A673 (cell line): Measurements from ENCODE around the gene DENND1A. TPM values are rescaled to one million over a fixed set of nuclear protein-coding genes. Genes with fewer than 3 reads are reported as not detected.

Experiments used
- BruUV-seq: library from RNA; stranded (reverse); fragments of 400-500 nt; replicated peaks from 2 replicates; lab custom pipeline; 2021; lab: Mats Ljungman, UMichigan
- CTCF ChIA-PET: fragments of 300-600 bp; sonication (Branson Sonifier 250); formaldehyde crosslinking; loops from one replicate; lab custom pipeline; 2022; ENCODE audit warnings: antibody characterized with exemption; lab: Charles Lee
- POLR2A ChIA-PET: fragments of 300-600 bp; sonication (Branson Sonifier 250); formaldehyde crosslinking; loops from one replicate; lab custom pipeline; 2022; ENCODE audit warnings: antibody characterized with exemption; ENCODE audit not compliant: low non-redundant PET; lab: Charles Lee
- DNase-seq: peaks from one replicate; pipeline ENCODE4 v3.0.0-alpha.2; 2015; ENCODE audit warnings: low spot score
- H3K27ac ChIP-seq: fragments of 200-600 bp; sonication (generic); 2 replicates; pipeline ENCODE4 v1.5.1; 2016; ENCODE audit warnings: mixed run types, low read depth, mild to moderate bottlenecking, mixed read lengths, antibody characterized with exemption, low read length; ENCODE audit not compliant: poor library complexity, severe bottlenecking
- H3K27me3 ChIP-seq: fragments of 200-600 bp; sonication (generic); replicated peaks from 2 replicates; pipeline ENCODE4 v1.6.1; 2017; ENCODE audit warnings: mixed run types, low read depth, mild to moderate bottlenecking, mixed read lengths, antibody characterized with exemption, low read length; ENCODE audit not compliant: insufficient read depth, poor library complexity
- H3K36me3 ChIP-seq: fragments of 200-600 bp; sonication (generic); 2 replicates; pipeline ENCODE4 v1.6.1; 2016; ENCODE audit warnings: mixed run types, mild to moderate bottlenecking, mixed read lengths, antibody characterized with exemption, low read length; ENCODE audit not compliant: insufficient read depth, poor library complexity, severe bottlenecking
- H3K4me1 ChIP-seq: fragments of 200-600 bp; sonication (generic); 2 replicates; pipeline ENCODE4 v1.6.1; 2017; ENCODE audit warnings: mixed run types, mild to moderate bottlenecking, mixed read lengths, antibody characterized with exemption, low read length; ENCODE audit not compliant: insufficient read depth, poor library complexity, severe bottlenecking
- H3K4me3 ChIP-seq: fragments of 200-600 bp; sonication (generic); 2 replicates; pipeline ENCODE4 v1.5.1; 2016; ENCODE audit warnings: low read depth, mixed run types, mild to moderate bottlenecking, mixed read lengths, low read length; ENCODE audit not compliant: poor library complexity, severe bottlenecking
- H3K9me3 ChIP-seq: fragments of 200-600 bp; sonication (generic); 2 replicates; pipeline ENCODE4 v1.6.1; 2016; ENCODE audit warnings: mixed run types, low read depth, mild to moderate bottlenecking, mixed read lengths, antibody characterized with exemption, low read length; ENCODE audit not compliant: poor library complexity, severe bottlenecking
- CTCF ChIP-seq: fragments of 300-800, 200-600 bp; sonication (generic); conservative IDR thresholded peaks from 2 replicates; pipeline ENCODE4 v1.5.1; 2017; ENCODE audit warnings: low read depth, mild to moderate bottlenecking, antibody characterized with exemption, low read length, moderate library complexity, mixed read lengths
- EZH2 ChIP-seq: fragments of 200-600 bp; sonication (generic); IDR thresholded peaks from 2 replicates; pipeline ENCODE4 v1.6.1; 2017; ENCODE audit warnings: borderline replicate concordance, low read depth, mild to moderate bottlenecking, mixed read lengths, antibody characterized with exemption, low read length; ENCODE audit not compliant: poor library complexity, severe bottlenecking
- intact Hi-C: fragments of 100-400 bp; cut with micrococcal nuclease; formaldehyde crosslinking; loops from one replicate; pipeline ENCODE4 v1.10.0; 2022; ENCODE audit not compliant: unreplicated experiment
- total RNA-seq: library from RNA; stranded (reverse); gene quantifications from 2 replicates; pipeline ENCODE4 v1.2.3, GENCODE V29; 2021

The DENND1A gene
- total RNA-seq, 1 experiment from 2014 or later, result 12.0 TPM

GRCh38 chr9:123365881-123366528 is 563.9 kb downstream of the DENND1A start:
- CTCF ChIA-PET, result no interaction called here
- intact Hi-C loops, result no loop called here

GRCh38 chr9:123365287-123365880 is 564.5 kb downstream of the DENND1A start:
- H3K4me1 ChIP-seq, result peaks cover 4% of the 10 kb centered on the region
- CTCF ChIA-PET, result interaction anchor here (0.6 kb wide), 1 partner anchor 903 kb away, joined by 3 read pairs; no protein-coding TSS in a partner anchor
- H3K4me3 ChIP-seq, result no peak overlapping the region
- no TSS peak for BruUV-seq
- H3K27me3 ChIP-seq, result no peaks in the 10 kb centered on the region
- H3K36me3 ChIP-seq, result no peaks in the 10 kb centered on the region
- TF ChIP-seq CTCF (peak; percentile 37), EZH2 (no peak)
- no peaks in the 10 kb centered on the region for H3K9me3 ChIP-seq
- POLR2A ChIA-PET, result no interaction called here
- no peak for DNase-seq
- intact Hi-C loops, result no loop called here
- H3K27ac ChIP-seq, result no peak overlapping the region

More at GRCh38 chr9:123365881-123366528, 563.9 kb downstream of the DENND1A start:
- BruUV-seq, result no TSS peak
- Histone ChIP-seq H3K4me1 (no peaks in the 10 kb centered on the region), H3K9me3 (no peaks in the 10 kb centered on the region), H3K4me3 (no peak overlapping the region), H3K27me3 (no peaks in the 10 kb centered on the region), H3K27ac (no peak overlapping the region), H3K36me3 (no peaks in the 10 kb centered on the region)
- POLR2A ChIA-PET, result no interaction called here
- TF ChIP-seq CTCF, result no peak
- no peak for TF ChIP-seq EZH2
- DNase-seq, result no peak

- intact Hi-C loops, result no loop called here
- Histone ChIP-seq H3K36me3 (no peaks in the 10 kb centered on the region), H3K4me1 (peaks cover 8% of the 10 kb centered on the region), H3K9me3 (no peaks in the 10 kb centered on the region), H3K27ac (no peak overlapping the region), H3K27me3 (no peaks in the 10 kb centered on the region), H3K4me3 (no peak overlapping the region)
- CTCF ChIA-PET, result interaction anchor here (0.6 kb wide), 1 partner anchor 267 kb away, joined by 3 read pairs; no protein-coding TSS in a partner anchor
- DNase-seq, result no peak
- POLR2A ChIA-PET, result no interaction called here
- TF ChIP-seq CTCF, result no peak
- no peak for TF ChIP-seq EZH2
- BruUV-seq, result no TSS peak
Observed at GRCh38 chr9:123364241-123364824, 565.6 kb downstream of the DENND1A start.
